Mononuclear cell (primary cell): Measurements from ENCODE around the gene ST13. TPM values are rescaled to one million over a fixed set of nuclear protein-coding genes. Genes with fewer than 3 reads are reported as not detected.
"Not testable (repeated sequence)": the region's sequence is repeated elsewhere in the genome, so short reads cannot be mapped to it uniquely, and the experiment has no call there.

ENCODE experiments used
- H3K27me3 ChIP-seq: 2 replicates; pipeline ENCODE4 v1.6.0; 2011; ENCODE audit warnings: low read length, control low read depth; ENCODE audit not compliant: insufficient read depth
- H3K4me1 ChIP-seq: 2 replicates; pipeline ENCODE4 v1.5.1; 2011; ENCODE audit warnings: mild to moderate bottlenecking, low read length, control low read depth; ENCODE audit not compliant: insufficient read depth
- H3K4me3 ChIP-seq: 2 replicates; pipeline ENCODE4 v1.5.1; 2011; ENCODE audit warnings: mild to moderate bottlenecking, low read length, moderate library complexity
- H3K9me3 ChIP-seq: 2 replicates; pipeline ENCODE4 v1.5.1; 2011; ENCODE audit warnings: low read depth, mild to moderate bottlenecking, control low read depth, low read length
- total RNA-seq: library from RNA; depleted of rRNA; stranded (reverse); fragments of >200 nt; gene quantifications from one replicate; pipeline ENCODE4 v1.2.3, GENCODE V29; 2012

Gene ST13
- total RNA-seq: 152 TPM

DNA sequence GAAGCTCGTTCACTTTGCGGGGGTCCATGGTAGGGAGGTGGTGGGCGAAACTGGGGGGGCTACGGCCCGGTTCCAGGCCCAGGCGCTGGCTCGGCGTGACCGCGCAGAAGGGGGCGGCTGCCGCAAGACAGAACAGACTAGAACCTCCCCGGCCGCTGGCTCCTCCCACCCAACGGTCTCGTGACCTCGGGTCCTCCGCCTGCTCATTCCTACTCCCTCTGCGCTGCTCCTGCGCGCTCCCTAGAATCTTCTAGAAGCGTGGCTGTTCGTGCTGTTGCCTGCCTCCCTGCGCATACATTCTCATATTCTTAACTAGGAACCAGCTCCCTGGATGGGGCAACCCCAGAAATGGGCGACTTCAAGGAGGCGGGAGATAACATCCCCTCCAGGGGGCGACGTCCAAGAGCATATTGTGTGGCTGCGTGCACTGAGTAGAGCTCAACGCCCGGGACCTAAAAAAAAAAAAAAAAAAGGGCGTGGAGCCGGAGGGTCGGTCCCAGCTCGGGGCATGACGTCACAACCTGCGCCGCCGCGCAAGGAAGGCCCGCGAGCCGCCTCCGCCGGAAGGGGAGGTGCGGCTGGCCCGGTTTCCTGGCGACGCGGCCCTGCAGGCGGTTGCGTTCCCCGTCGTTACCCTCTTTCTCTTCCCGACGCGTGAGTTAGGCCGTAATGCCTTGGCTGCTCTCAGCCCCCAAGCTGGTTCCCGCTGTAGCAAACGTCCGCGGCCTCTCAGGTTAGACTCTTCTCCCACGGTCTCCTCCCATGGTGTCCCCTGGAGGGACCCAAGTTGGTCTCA is at the start of gene ST13, which contains the start of gene XPNPEP3:
ST13 (minus strand) TSS at position 127 of the 796 bp plus-strand sequence; CDS start at position 28, 99 bp downstream.
XPNPEP3 (plus strand) TSS at position 636 of the 796 bp plus-strand sequence; CDS start at position 670, 34 bp downstream.
- Histone ChIP-seq H3K4me1 (peaks cover 34% of the 10 kb centered on the region), H3K4me3 (peak within 1 kb of the TSS; percentile 90), H3K27me3 (no peaks in the 10 kb centered on the region), H3K9me3 (no peaks in the 10 kb centered on the region)

DNA sequence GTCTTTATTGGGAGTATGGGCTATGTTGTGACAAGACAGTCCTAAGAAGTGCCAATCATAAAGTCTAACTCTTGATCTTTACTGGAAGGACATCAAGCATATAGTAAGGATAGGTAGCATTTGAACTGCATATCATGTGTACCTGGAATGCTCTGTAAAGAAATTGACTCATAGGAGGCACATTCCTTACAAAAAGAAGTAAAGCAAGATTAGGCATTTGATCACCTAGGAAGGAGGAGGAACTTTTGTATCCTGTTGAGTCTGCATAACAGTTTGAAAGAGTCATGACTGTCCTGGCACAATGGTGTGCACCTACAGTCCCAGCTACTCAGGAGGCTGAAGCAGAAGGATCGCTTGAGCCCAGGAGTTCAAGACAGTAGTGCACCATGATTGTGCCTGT is 47.7 kb upstream of the ST13 start:
- no peaks in the 10 kb centered on the region for H3K27me3 ChIP-seq
- no peak overlapping the region for H3K4me3 ChIP-seq
- H3K9me3 ChIP-seq: no peaks in the 10 kb centered on the region
- no peaks in the 10 kb centered on the region for H3K4me1 ChIP-seq

DNA sequence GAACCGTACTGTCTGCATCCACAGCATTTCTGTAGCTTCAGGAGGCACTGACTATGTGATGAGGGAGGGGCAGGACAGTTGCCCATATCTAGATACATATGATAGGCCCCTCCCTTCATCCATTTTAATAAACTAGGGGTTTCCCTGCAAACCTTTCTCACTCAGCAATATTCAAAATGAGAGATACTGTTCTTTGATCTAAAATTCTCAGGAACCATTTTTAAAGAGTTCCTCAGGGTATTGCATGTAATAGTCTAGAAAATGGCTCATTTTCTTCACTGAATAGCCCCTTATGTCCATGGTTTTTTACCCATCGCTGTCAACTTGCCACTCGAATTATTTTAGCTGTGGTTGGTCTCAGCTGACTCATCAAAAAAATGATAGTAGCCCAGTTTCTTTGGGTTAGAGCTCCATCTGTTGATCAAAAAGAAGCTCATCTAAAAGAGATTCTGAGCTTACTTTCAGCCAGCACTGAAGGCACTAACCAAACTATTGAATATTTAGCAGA is 42.5 kb upstream of the ST13 start:
- Histone ChIP-seq H3K4me3 (no peak overlapping the region), H3K27me3 (no peaks in the 10 kb centered on the region), H3K4me1 (no peaks in the 10 kb centered on the region), H3K9me3 (no peaks in the 10 kb centered on the region)

DNA sequence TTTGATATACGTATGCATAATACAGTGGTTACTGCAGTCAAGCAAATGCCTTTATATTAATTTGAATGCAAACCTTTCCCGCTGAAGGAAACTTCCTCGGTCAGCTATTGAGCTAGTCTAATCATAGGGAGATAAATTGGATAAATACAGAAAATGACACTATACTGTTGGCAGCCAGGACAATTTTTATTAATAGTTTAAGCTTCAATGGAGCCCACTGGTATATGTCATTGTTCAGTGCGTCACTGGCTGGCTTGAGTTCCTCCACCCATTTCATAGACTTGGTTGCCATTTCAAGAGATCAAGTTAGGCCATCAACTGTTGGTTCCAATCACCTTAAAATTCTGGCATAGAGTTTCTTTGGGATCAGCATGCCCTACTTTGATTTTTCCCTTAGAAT is 38.0 kb upstream of the ST13 start:
- Histone ChIP-seq H3K27me3 (no peaks in the 10 kb centered on the region), H3K4me3 (no peak overlapping the region), H3K4me1 (no peaks in the 10 kb centered on the region), H3K9me3 (no peaks in the 10 kb centered on the region)

DNA sequence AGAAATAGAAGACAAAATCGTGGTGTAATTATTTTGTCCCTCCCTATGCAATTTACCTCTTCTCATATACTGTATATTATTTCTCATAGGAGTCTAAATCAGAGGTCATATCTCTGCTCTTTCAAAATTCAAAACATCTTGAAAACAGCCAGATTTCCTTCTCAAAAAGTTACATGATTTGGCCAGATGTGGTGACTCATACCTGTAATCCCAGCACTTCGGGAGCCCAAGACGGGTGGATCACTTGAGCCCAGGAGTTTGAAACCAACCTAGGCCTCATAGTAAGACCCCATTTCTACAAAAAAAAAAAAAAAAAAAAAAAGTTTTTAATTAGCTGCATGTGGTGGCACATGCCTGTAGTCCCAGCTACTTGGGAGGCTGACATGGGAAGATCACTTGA is 34.4 kb upstream of the ST13 start:
- no peaks in the 10 kb centered on the region for H3K4me1 ChIP-seq

DNA sequence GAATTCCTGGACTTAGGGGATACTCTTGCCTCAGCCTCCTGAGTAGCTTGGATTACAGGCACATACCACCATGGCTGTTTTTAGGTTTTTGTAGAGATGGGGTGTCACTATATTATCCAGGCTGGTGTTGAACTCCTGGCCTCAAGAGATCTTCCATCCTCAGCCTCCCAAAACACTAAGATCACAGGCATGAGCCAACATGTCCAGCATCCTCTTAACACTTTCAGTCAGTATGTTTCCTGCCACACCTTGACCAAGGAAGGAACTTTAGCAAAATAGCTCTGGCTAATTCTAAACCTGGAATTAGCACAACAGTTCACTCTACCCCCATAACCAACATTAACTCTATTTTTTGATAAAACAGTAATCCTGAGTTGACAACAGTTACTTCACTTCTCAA is 32.7 kb upstream of the ST13 start:
- Histone ChIP-seq H3K9me3 (no peaks in the 10 kb centered on the region), H3K4me1 (no peaks in the 10 kb centered on the region), H3K27me3 (no peaks in the 10 kb centered on the region), H3K4me3 (no peak overlapping the region)

More for the DNA sequence above, 34.4 kb upstream of the ST13 start:
- Histone ChIP-seq H3K27me3 (no peaks in the 10 kb centered on the region), H3K9me3 (no peaks in the 10 kb centered on the region), H3K4me3 (no peak overlapping the region)

DNA sequence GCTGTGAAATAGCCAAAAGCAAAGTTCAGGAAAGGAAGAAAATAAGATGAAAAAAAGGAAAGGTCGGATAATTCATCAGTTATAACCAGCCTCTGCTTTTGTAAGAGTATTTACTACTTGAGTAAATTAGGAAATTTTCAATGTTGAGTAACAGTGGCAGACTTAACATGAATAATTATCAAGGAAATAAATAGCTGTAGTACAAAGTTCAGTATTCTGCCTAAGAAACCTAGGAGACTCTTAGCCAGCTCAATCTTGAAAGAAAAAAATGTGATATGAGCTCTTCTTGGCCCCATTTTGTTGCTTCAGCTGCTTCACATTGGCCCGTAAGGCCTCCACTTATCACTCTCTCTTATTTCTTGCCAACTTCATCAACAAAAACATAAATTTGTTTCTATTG is 22.5 kb upstream of the ST13 start:
- no peaks in the 10 kb centered on the region for H3K27me3 ChIP-seq
- H3K4me1 ChIP-seq: no peaks in the 10 kb centered on the region
- H3K9me3 ChIP-seq: no peaks in the 10 kb centered on the region
- H3K4me3 ChIP-seq: no peak overlapping the region

DNA sequence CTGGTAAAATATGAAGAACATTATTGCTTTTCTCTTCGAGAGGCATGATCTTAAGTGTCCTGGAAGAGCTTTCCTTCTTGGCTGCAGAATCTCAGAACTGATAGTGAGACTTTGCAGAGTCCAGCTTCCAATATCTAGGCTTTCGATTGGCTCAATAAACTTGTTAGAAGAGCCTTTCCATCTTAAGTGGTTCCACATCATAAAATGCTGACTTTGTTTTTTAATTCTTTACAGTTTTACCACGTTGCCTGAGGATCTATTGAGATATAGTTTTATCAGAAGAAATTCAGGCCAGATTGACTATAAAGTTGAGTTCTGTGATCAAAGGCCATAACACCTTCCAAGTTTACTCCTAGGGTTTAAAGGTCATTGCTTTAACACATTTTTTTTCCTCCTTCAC is 21.0 kb upstream of the ST13 start:
- Histone ChIP-seq H3K4me1 (no peaks in the 10 kb centered on the region), H3K4me3 (no peak overlapping the region), H3K27me3 (no peaks in the 10 kb centered on the region), H3K9me3 (no peaks in the 10 kb centered on the region)

DNA sequence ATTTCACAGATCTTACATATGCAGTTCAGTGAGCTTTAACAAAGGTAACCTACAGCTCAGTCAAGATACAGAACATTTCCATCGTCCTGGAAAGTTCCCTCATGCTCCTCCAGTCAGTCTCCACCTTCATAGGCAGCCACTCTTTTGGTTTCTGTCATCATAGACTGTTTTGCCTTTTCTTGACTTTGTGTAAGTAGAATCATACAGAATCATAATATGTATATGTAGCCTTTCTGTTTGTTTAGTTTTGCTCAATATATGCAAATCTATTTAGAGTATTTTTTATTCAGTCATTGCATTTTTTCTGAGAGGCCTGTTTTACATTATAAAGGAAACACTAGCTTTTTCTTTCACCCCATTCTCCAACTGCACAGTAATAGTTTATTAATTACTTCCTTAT is 20.5 kb upstream of the ST13 start:
- Histone ChIP-seq H3K9me3 (no peaks in the 10 kb centered on the region), H3K4me1 (no peaks in the 10 kb centered on the region), H3K27me3 (no peaks in the 10 kb centered on the region), H3K4me3 (no peak overlapping the region)

DNA sequence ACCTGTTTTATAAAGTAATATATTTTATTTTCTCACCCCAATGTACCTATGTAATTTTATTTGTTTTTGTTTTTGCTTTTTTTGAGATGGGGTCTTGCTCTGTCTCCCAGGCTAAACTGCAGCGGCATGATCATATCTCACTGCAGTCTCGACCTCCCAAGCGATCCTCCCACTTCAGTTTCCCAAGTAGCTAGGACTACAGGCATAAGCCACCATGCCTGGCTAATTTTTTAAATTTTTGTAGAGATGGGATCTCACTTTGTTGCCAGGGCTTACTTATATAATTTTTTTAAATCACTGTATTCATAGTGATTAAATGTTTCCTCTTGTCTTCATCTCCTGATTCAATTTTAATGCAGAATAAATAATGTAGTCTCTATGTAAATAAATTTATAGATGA is 18.7 kb upstream of the ST13 start:
- Histone ChIP-seq H3K27me3 (no peaks in the 10 kb centered on the region), H3K4me1 (no peaks in the 10 kb centered on the region), H3K4me3 (no peak overlapping the region), H3K9me3 (no peaks in the 10 kb centered on the region)

DNA sequence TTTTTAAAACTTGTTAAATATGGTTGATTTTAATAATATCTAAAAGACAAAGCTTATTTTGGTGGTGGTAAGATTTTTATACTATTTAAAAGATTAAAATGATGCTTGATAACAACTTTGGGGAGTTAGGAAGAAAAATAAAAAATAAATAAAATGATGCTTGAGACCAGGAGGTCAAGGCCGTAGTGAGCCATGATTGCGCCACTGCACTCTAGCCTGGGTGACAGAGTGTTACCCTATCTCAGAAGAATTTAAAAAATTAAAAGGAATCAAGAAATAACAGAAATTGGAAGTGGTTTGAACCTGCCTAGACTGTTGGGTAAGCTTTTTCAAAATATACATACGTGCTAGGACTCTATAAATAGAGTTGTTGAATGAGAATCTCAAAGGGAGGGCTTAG is 17.6 kb upstream of the ST13 start:
- no peaks in the 10 kb centered on the region for H3K4me1 ChIP-seq
- H3K27me3 ChIP-seq: no peaks in the 10 kb centered on the region
- no peaks in the 10 kb centered on the region for H3K9me3 ChIP-seq
- H3K4me3 ChIP-seq: no peak overlapping the region

DNA sequence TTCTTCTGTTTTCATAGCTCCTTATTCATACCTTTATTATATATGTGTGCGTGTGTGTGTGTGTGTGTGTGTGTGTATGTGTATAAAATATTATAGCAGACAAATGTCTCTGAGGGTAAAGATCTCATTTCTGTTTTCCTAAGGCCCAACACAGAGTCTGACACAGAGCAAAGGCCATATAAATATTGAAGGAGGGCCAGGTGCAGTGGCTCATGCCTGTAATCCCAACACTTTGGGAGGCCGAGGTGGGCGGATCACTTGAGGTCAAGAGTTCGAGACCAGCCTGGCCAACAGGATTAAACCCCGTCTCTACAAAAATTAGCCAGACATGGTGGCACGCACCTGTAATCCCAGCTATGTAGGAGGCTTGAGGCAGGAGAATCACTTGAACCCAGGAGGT is 11.9 kb upstream of the ST13 start:
- peaks cover 12% of the 10 kb centered on the region for H3K4me1 ChIP-seq
- not testable (repeated sequence) for H3K27me3 ChIP-seq, H3K4me3 ChIP-seq, H3K9me3 ChIP-seq

DNA sequence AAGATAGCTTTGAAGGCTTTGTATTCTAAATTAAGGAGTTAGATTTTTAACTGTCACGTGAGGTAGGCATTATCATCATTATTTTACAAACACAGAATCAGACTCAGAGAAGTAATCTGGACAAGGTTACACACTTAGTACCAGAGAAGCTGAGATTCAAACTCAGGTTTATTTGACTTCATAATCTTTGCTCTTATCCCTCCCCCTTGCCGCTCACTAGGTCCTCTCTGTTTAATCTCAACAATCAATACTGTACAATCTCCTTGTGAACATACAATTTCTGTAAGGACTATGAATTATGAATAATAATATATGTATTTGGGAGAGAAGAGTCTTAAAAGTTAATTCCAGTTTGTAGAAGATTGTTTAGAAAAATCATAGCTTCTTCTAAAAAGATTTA is 10.7 kb upstream of the ST13 start:
- Histone ChIP-seq H3K4me1 (peaks cover 12% of the 10 kb centered on the region), H3K27me3 (no peaks in the 10 kb centered on the region), H3K9me3 (no peaks in the 10 kb centered on the region), H3K4me3 (no peak overlapping the region)

DNA sequence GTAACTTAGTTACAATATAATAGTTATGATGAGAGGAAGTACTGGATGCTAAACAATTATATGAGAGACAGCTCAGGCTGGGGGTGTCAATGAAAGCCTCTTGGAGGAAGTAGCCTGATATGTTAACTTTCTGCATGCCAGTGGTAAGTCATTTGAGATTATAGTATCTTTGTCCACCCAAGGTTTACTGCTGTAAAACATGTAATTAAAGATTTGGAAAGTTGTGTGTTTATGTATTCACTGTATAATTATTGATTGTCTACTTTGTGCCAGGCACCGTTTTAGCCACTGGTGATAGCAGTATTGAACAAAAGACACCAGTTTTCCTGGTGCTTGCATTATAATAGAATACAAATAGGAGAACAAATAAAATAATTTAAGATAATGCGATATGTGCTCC is 6.1 kb upstream of the ST13 start:
- H3K4me3 ChIP-seq: no peak overlapping the region
- H3K9me3 ChIP-seq: no peaks in the 10 kb centered on the region
- H3K27me3 ChIP-seq: no peaks in the 10 kb centered on the region
- peaks cover 20% of the 10 kb centered on the region for H3K4me1 ChIP-seq

DNA sequence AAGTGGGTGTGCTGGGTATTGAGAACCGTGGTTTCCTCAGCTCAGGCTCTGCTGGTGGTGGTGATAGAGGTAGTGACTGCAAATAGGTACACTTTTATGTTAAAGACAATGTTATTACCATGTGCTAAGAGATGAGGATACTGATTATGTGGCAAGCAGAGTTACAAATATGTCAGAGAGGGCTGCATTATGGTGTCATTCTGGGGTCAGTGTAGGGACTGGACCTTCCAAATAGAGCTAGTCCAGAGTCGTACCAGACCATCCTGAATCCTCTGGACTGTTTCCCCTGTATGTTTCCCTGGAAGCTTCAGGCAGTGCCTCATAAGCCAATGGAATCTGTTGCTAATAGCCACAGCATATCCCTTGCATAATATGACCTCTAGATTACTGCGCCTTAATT is 5.6 kb upstream of the ST13 start, which contains the start of gene DNAJB7:
DNAJB7 (minus strand) TSS at position 101 of the 400 bp plus-strand sequence. CDS start 119 bp downstream, outside the sequence.
- H3K27me3 ChIP-seq: no peaks in the 10 kb centered on the region
- no peaks in the 10 kb centered on the region for H3K9me3 ChIP-seq
- peaks cover 24% of the 10 kb centered on the region for H3K4me1 ChIP-seq
- H3K4me3 ChIP-seq: no peak within 1 kb of the TSS
